ENCODE results near the gene SERTM1. TPM values are rescaled to one million over a fixed set of nuclear protein-coding genes. Genes with fewer than 3 reads are reported as not detected.

SERTM1 gene
- not detected in 2 replicates for total RNA-seq

DNA sequence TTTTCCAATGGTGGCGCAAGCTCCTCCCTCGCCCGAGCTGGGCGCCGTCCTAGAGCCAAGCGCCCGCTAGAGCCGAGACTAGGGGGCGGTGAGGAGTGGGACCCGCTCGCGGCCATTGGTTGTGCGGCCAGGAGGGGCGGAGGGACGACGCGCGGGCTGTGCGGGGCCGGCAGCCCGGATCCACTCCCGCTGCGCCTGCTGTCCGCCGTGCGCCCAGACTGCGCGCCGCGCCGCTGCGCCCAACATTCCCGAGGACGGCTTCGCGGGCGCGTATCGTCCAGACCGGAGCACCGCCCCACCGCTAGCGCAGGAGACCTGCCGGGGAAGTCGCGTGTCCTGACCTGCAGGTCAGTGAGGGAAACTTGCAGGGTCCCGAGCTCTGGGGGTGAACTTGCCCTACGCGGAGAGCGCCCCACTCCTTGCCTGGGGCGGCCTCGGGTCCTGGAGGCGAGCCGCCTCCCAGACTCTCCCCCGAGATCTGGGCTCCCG is at the start of gene SERTM1:
SERTM1 (plus strand) TSS at position 183 of the 489 bp plus-strand sequence. CDS start 21,059 bp downstream, outside the sequence.

Other genes starting within 250 kb of the SERTM1 start
- gene CCNA1, start 241.5 kb upstream of the SERTM1 start, total RNA-seq = 4.0 and 7.5 TPM in 2 replicates
- gene RFXAP, start 145.2 kb downstream of the SERTM1 start, total RNA-seq = 0.90 and 1.5 TPM in 2 replicates
- 7.0 and 7.3 TPM in 2 replicates for gene SMAD9, start 246.2 kb downstream of the SERTM1 start, total RNA-seq